HS-5 (cell line): ENCODE results near the gene LHFPL3.
"Not testable (repeated sequence)": the region's sequence is repeated elsewhere in the genome, so short reads cannot be mapped to it uniquely, and the experiment has no call there.

Experiments used
- DNase-seq: peaks from one replicate; pipeline ENCODE4 v3.0.0-alpha.2; 2012; ENCODE audit warnings: low read depth

The LHFPL3 gene

DNA sequence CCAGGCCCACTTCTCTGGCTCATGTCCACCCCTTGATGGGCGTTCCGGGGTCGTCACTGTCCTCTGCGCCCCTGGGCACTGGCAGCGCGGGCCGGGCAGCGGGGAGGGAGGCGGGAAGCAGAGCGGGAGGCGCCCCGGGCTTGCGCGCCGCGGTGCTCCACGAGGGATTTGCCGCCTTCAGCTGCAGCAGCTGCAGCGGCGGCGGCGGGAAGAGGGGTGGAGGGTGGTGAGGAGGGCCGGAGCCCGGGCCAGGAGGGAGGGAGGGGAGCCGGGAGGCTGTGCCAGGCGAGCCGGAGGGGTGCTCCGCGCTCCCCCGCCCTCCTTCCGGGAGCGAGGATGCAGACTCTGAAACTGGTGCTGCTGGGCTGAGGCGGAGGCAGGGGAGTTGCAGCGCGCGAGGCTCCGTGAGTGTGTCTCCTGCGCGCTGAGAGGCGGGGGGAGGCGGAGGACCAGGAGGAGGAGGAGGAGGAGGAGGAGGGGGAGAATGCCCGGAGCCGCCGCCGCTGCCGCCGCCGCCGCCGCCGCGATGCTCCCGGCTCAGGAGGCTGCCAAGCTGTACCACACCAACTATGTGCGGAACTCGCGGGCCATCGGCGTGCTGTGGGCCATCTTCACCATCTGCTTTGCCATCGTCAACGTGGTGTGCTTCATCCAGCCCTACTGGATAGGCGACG lies at the start of gene LHFPL3:
LHFPL3 (plus strand) TSS at position 308 of the 674 bp plus-strand sequence.
- no peak for DNase-seq

DNA sequence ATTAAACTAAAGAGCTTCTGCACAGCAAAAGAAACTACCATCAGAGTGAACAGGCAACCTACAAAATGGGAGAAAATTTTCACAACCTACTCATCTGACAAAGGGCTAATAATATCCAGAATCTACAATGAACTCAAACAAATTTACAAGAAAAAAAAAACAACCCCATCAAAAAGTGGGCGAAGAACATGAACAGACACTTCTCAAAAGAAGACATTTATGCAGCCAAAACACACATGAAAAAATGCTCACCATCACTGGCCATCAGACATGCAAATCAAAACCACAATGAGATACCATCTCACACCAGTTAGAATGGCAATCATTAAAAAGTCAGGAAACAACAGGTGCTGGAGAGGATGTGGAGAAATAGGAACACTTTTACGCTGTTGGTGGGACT lies 46.7 kb upstream of the LHFPL3 start:
- DNase-seq, result not testable (repeated sequence)

DNA sequence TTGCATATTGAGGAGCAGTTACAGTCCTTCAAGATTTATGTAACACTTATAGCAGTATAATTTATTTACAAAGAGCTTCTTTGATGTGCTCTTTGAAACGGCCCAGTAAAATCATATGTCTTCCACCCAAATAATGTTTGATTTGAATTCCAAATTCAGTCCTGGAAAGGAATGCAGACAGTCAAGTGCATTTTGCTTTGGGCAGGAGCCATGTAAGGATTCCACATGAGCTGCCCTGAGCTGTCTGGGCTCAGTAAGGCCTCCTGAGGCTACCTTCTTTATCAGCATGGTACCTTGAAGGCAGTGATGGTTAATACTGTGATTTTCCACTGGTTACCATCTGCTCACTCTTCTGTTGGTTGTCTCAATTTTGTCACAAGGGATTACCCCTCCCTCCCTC lies 41.6 kb upstream of the LHFPL3 start:
- no peak for DNase-seq

DNA sequence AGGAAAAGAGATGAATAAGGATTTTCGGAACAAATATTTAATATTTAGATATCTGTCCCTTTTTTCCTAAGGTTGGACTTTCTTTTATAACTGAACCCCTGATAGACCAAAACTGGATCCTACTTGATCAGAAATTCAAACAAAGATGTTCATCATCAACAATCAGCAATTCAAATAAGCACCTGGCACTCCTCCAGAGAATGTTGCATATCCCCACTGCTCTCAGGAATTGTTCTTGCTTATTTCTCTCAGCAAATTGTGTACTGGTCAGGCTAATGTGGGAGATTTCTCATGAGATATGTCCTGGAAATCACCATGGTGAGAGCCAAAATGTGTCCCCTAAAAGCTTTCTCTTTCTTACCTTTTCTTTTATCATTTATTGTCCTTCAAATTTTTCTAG lies 40.3 kb upstream of the LHFPL3 start:
- no peak for DNase-seq

DNA sequence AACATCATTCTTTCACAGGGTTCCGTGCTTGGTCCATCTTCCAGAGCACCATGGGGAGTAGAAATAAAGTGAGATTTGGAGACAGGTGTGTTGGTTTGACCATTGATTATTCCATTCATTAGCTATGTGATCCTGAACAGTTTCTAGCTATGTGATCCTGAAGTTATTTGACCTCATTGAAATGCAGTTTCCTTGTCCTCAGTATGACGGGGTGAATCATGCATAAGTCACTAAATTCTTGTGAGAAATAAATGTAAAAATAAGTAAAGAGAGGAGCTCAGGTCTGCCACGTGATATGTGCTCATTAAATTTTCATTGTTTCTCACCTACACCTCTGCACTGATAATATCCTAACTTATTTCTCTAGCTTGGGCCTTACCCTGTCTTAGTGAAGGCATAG lies 34.1 kb upstream of the LHFPL3 start:
- DNase-seq, result no peak

DNA sequence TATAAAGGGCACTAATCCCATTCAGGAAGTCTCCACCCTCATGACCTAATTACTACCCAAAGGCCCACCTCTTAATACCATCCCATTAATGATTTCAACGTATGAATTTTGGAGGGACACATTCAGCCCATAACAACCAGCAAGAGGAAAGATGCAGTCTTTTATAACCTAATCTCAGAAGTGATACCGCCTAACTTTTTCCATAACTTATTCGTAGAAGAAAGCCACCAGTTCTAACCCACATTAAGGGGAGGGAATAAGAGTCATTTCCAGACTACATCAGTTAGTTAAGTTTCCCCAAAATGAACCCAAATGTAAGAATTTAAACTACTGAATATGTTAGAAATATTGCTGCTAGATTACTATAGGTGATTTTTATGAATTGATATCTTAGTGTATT lies 32.1 kb upstream of the LHFPL3 start:
- no peak for DNase-seq

DNA sequence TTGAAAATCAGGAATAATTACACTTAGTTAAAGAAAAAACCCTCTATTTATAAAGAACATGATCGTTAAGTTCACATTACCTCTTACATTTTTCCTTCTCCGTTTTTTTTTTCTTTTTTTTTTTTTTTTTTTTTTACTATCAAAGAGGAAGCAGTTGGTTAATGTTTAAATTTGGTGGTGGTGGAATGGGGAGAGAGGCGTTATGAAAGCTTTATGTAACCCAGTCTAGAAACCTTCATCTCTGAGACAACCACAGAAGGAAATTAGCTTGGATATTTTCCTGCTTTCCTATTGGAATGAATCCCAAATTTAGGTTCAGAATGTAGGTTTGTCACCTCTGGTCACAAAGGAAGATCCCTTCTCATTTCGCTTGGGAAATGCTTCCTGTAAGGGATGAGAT lies 31.5 kb upstream of the LHFPL3 start:
- no peak for DNase-seq

DNA sequence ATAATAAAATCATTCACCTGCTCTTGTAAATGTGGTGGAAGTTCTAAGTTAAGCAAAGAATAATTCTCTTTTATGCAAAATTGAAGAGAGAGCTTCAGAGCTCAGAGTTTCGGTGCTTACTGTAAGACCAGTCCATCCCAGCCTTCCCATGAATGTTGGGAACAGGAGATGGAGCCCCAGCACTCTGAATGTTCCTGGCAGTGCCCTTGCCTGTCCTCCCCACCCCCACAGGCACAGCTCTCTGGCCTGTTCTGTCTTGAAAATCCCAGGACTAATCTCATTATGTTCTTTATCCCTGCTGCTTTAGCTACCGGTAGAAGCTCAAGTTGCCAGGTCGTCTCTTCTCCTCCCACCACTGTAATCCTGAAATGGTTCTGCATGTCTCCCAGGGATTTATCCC lies 29.1 kb upstream of the LHFPL3 start:
- no peak for DNase-seq

DNA sequence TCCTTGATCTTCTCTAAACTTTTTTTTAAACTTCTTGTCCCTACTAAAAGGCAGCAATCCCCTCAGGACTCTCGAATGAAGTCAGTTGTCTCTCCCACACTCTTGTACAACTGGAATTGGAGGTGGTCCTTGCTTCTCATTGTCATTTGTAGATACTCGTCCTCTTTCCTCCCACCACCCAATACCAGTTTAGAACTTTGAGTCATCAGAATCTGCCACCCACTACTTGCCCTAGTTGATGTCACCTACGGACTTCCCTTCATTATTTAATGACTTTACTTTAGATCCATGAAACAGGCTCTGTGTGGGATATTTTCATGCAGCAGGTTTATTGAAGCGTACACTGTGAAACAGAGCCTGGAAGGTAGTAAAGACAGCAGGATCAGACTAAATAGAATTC lies 28.6 kb upstream of the LHFPL3 start:
- DNase-seq, result no peak

DNA sequence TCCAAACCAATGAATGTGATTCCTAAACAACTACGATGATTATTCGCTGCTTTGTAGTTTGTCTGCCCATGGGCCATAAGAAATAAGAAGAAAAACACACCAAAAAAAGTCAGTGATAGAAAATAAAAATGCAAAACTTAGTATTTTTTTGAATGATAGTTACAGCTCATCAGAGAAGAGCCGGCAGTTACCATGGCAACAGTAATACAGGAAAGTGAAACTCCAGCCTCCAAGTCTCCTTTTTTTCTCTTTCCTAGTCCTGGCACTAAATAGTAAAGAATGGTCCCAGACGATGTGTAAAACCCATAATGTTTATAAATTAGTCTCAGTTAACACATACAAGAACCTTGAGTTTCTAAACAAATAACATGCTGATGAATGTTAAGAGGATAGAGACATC lies 21.6 kb upstream of the LHFPL3 start:
- DNase-seq, result no peak

DNA sequence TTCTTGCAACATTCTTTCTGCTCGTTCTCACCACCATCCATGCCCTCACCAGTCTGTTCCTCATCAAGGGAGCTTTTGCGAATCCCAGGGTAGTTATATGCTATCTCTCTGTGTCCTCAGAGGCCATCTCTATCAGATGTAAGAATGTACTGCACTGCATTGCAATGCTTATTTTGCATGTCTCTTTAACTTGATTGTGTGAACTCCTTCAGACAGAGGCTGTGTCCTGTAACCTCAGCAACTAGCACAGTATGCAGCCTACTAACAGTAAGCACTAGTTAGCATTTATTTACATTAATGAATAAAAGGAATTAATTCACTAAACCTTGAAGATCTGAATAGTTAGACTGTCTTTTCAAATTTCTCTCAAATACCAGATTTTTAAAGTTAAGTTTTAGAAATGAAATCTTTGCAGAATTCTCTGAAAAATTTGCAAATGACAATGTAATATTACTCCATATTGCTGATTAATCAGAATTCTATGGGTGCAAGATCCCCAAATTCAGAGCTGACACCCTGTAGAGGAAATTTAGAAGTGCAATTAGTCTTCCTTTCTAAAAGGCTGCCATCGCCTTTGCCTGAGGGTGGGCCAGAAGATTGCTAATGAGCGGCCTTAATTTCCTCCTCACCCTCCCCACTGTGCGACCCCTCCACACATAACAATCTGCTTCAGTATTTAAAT lies 10.3 kb upstream of the LHFPL3 start:
- no peak for DNase-seq

DNA sequence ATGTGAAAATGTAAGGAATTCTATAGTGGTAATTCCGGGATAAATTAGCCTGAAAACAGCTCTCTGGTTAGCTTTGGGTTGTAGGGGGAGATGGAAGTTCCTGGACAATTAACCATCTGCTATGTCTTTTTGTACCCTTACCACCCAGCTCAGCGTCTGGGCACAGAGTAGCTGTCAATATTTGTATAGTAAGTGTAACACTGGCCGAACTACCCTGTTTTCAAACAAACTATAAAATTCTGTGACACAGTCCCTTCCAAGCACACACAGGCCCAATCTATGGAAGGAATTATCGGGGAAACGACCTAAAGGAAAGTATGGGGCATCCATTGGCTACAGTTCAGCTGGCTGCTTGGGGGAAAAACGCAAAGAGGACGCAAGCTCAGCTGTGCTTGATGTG lies 869 bp upstream of the LHFPL3 start:
- DNase-seq, result no peak

DNA sequence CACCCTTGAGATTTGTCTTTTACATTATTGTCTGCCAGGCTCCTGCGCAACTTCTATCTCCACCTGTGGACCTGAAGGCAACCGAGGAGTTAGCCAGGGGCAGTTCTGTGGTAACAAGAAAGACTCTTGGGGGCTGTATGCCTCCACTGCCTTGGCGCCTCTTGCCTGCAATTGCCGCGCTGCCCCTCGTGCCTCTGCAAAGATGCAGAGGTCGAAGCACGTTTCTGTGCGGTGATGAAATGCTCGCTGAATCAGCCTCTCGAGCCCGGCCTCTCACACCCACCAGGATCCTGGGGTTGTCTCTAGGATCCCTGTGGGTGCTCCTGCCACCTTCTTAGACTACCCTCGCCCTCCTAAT lies 486 bp upstream of the LHFPL3 start:
- DNase-seq, result no peak

DNA sequence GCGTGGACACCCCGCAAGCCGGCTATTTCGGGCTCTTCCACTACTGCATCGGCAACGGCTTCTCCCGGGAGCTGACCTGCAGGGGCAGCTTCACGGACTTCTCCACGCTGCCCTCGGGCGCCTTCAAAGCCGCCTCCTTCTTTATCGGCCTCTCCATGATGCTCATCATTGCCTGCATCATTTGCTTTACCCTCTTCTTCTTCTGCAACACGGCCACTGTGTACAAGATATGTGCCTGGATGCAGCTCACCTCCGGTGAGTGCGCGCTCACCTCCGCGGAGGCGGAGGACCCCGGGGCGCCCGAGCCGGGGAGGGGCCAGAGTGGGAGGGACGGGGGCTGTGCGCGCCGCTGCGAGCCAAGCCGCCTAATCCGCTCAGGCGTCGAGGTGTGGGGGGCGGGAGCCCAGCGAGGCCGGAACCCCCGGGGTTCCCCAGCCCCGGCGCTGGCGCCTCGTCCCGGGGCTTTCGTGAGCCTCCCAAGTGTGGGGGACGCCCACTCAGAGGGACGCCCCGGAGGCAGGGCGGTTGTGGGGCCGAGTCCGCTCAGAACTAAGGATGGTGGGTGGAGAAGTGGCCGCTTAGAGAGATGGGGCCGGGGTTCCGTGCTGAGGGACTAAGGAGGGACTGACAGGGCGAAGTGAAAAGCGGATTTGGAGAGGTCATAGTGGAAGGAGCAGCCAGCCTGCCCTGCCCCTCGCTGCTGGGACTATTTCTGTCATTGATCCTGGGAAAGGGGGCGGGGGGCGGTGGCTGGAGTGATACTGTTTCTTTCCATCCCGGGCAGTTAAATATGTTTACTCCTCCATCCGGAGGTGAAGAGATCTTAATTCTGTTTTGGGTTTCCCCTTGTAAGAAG lies 795 bp downstream of the LHFPL3 start:
- DNase-seq, result no peak

DNA sequence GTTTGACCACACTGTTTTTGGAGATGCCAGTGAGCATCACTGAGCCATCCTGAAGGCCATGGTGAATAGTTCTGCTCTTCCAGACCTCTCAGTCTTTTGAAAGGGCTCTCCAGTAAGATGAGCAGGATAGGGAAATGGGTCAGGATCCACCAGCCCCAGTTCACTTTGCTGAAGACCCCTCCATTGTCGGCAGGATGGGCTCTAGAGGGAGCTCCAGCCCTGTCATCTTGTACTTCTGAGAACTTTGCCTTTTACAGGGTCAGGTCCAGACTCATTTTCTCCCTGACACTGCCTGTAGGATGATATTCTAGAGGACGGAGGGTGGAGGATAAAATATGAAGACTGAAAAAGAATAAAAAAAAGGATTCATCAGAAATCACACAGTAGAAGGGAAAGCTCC lies 13.1 kb downstream of the LHFPL3 start:
- DNase-seq, result no peak

DNA sequence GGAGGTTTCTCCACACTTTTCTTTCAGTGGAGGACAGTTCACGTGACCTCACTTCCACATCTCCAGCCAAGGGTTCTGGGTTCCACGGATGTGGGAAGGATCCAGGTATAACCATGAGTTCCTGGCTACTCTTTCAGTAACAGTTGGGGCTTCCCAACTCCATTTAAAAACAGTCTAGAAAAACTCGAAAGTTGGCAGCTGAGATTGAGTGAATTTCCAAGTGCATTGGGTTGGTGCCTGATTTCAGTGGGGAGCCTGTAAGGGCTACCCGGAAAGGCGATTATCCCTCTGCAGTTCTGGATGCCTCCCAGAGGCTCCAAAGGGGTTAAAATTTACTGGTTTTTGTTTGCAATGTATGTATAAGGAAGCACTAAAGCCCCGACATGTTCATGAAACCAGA lies 24.3 kb downstream of the LHFPL3 start:
- no peak for DNase-seq

DNA sequence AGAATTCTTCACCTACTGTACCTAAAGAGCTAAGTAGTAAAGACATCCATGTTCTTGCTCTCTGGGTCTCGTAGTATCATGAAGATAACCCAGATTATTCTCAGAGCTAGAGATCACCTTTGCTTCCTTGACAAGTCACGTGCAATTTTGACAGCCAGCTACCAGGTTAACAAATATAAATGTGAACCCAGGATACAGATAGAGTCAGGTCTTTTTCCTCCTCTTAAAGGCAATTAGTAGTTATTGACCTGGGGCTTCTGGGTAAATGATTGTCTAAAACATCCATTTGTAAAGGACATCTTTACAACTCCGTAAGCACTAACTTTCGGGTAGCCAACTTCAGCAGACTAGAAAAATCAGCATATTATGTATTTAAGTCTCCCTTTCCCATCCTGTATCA lies 28.8 kb downstream of the LHFPL3 start:
- DNase-seq, result no peak

DNA sequence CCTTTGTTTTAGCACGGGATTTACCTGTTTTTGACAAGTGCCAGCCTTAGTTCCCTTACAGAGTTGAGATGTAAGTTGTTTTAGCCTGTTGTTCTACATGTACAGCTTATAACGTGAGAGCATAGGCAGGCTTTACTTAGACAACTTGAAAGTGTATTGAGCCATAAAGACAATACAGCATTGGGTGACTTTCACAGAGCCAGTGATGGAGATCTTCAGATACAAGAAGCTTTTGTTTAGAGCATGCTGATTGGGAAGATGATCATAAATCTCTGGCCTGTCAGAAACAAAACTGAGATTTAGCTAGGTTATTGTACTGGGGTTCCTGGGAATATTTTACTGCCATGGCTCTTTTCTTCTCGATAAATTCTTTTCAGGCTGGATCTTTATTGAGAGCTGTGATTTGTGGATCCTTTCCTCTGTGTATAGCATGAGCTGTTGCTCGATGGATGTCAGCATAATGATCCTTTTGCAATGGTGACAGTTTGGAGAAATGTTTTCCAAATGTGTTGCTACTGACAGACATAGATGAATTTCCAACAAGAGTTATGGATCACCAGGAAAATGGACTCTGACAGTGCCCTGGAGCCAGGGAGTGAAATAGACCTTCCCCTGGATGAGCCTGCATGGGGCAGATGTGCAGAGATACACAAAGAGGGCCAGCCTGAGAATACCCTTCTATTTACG lies 30.2 kb downstream of the LHFPL3 start:
- DNase-seq, result no peak

DNA sequence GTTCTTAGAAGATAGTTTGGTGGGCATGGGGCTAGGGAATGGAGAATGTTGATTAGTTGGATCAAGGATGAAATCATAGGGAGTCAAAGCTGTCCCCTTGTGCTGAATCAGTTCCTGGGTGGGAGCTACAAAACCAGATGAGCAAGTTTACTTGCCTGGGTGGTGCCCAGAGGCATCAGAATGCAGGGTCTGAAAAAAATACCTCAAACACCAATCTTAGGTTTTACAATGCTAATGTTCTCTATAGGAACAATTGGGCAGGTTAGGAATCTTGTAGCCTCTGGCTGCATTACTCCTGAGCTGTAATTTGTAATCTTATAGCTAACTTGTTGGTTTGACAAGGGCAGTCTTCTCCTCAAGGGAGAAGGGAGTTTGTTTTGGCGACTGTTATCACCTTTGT lies 34.4 kb downstream of the LHFPL3 start:
- DNase-seq, result no peak

DNA sequence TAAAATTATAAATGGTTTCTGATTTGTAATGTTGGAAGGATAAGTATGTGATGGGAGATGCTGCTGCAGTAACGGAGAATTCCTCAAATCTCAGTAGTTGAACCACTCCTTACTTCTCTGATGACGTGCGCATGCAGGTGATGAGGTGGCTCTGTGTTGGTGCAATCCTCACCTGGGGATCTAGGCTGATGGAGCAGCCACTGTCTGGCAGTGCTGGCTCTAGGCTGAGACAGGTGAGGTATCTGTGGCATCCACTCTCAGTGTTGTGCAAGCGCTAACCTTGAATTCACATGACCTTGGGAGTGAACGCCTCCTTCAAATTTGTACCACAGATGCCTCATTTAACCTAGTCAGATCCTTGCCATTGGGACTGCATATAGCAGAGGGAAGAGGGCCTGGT lies 35.0 kb downstream of the LHFPL3 start:
- no peak for DNase-seq

DNA sequence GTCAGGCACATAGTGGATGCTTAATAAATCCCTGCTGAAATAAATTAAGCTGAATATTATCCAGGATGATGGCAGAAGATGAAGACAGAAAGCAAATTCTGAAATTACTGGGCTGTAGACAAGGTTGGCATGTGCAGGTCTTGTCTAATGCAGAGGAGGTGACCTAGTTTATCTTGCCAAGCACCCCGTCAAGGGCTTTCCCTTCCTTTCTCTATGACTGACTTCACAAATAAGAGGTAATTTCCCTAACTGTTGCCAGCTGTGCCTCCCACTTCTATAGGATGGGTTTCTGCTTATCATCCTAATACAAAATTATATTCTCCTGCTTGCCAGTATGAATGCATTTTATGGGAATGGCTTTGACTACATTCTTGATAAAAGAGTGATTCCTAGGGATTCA lies 38.0 kb downstream of the LHFPL3 start:
- DNase-seq, result no peak

DNA sequence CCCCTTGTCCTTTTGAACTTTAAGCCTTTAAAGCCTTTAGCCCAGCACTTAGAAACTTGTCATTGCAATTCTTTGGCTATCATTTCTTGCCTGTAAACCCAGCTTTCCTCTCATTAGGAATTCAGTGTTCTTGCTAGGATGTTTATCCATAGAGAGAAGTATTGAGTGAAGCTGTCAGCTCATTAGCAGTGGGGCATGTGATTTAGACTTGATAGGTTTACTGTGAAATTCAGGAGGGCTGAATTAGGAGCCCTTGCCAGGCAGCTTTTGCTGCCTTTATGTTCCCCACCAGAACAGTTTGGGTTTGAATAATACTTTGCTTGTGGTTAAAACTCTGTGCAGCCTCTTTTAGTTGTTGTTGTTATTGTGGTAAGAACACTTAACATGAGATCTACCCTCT lies 39.5 kb downstream of the LHFPL3 start:
- DNase-seq, result no peak
